BJ (cell line): ENCODE measurements around the gene PODN. TPM values are rescaled to one million over a fixed set of nuclear protein-coding genes. Genes with fewer than 3 reads are reported as not detected.

ENCODE experiments used
- CTCF ChIA-PET: fragments of 350-600 bp; formaldehyde crosslinking; extraction: SDS; loops from one replicate; lab custom pipeline; 2021; ENCODE audit warnings: antibody characterized with exemption, inconsistent platforms; lab: Yijun Ruan, JAX
- POLR2A ChIA-PET: fragments of 300-600 bp; sonication (Branson Sonifier 250); formaldehyde crosslinking; extraction: SDS; loops from one replicate; lab custom pipeline; 2021; ENCODE audit warnings: antibody characterized with exemption; lab: Charles Lee
- DNase-seq: peaks from one replicate; pipeline ENCODE4 v3.0.0-alpha.2; 2011; ENCODE audit warnings: low read depth
- H3K27me3 ChIP-seq: 2 replicates; pipeline ENCODE4 v1.6.0; 2011; ENCODE audit warnings: low read length; ENCODE audit not compliant: control insufficient read depth, insufficient read depth
- H3K36me3 ChIP-seq: 2 replicates; pipeline ENCODE4 v1.5.1; 2011; ENCODE audit warnings: low read length; ENCODE audit not compliant: control insufficient read depth, insufficient read depth
- H3K4me3 ChIP-seq: 2 replicates; pipeline ENCODE4 v1.5.1; 2011; ENCODE audit warnings: low read depth, mild to moderate bottlenecking, control low read depth, low read length
- CTCF ChIP-seq: IDR thresholded peaks from 2 replicates; pipeline ENCODE4 v1.5.1; 2011; ENCODE audit warnings: low read depth, mild to moderate bottlenecking, control low read depth, inconsistent platforms, low read length, moderate library complexity; ENCODE audit not compliant: insufficient read depth
- polyA plus RNA-seq: library from polyadenylated mRNA; depleted of rRNA; stranded (reverse); fragments of >200 nt; gene quantifications from 2 replicates; pipeline ENCODE4 v1.2.3, GENCODE V29; 2011

PODN gene
- polyA plus RNA-seq, 1 experiment, result 107 TPM

DNA sequence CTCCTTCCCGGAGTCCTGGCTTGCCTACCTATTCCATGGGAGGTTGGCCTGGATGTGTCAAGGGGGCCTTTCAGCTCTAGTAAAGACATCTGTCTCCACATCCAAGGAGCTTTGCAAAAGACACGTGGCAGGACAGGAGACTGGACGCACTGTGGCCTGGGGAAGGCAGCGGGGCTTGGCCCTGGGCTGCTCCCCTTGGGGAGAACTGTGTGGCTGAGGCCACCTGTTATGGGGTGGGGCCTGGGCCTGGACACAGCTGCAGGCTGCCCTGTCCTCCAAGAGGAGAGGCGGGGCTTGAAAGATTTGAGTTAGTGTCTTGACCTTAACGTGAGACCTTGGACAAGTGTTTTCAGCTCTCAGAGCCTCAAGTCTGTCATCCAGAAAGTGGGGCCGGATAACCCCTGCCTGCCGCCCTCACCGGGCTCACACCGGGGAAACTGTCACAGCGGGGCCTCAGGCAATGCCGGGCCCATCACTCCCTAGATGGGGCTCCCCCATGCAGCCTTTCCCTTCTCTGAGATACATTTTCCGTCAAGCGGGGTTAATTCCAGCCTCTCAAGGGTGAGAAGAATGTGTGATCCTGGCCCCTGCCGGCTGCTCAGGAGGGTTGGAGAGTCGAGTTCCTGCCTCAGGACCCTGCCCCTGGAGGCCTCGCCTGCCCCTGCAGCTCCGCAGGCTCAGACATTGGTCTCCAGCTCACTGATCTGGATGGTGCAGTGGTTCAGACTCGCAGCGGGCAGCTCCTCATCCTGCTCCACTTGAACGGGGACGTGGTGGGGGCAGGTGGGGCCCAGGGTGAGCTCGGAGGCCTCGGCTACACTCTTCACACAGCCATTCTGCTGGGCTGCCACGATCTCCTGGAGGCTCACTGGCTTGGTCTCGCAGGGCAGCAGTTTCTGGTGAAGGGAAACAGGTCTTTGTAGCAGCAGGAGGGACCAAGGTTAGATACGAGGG lies 25.6 kb downstream of the PODN start:
- ChIA-PET CTCF (interaction anchor here (0.8 kb wide), 1 partner anchor 99 kb away, joined by 3 read pairs; no protein-coding TSS in a partner anchor), POLR2A (no interaction called here)
- H3K4me3 ChIP-seq, result no peak overlapping the region
- no peaks in the 10 kb centered on the region for H3K27me3 ChIP-seq
- no peak for DNase-seq
- peaks cover 40% of the 10 kb centered on the region for H3K36me3 ChIP-seq
- no peak for TF ChIP-seq CTCF

DNA sequence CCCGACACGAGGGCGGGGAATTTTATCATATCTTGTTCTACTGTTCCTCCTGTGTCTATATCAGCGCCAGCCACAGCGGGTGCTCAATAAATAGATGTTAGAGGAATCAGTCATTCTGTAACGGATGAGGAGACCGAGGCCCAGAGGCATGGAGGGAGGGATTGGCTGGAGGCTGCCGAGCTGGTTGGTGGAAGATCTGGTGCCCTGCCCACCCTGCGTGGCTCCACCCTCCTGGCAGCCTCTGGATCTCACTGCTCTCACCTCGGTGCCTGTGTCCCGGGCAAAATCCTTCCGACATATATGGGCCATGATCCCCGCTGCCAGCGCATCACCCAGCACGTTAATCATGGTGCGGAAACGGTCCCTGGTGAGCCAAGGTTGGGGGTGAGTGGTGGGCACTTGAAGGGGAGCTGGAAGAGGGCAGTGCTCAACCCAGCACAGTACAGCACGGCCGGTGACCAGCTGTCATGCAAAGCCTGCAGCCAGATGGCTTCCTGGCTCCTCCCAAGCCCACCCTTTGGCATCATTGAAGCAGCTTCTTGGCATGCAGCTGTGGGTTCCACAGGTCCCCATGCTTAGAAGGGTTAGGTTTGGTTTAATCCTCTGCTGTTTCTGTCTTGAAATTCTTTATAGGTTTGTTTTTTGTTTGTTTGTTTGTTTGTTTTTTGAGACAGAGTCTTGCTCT lies 26.7 kb downstream of the PODN start:
- no peak for DNase-seq
- ChIA-PET CTCF (interaction anchor here (1.7 kb wide), 1 partner anchor 98 kb away, joined by 4 read pairs; no protein-coding TSS in a partner anchor), POLR2A (no interaction called here)
- H3K36me3 ChIP-seq, result peaks cover 30% of the 10 kb centered on the region
- no peak overlapping the region for H3K4me3 ChIP-seq
- no peaks in the 10 kb centered on the region for H3K27me3 ChIP-seq
- TF ChIP-seq CTCF, result no peak

- Histone ChIP-seq H3K4me3 (no peak overlapping the region), H3K36me3 (peaks cover 22% of the 10 kb centered on the region), H3K27me3 (no peaks in the 10 kb centered on the region)
- POLR2A ChIA-PET, result interaction anchor here (0.5 kb wide), 1 partner anchor 276 kb away, joined by 9 read pairs; no protein-coding TSS in a partner anchor
- TF ChIP-seq CTCF, result no peak
- CTCF ChIA-PET, result interaction anchor here (1.7 kb wide), 1 partner anchor 97 kb away, joined by 4 read pairs; no protein-coding TSS in a partner anchor
- no peak for DNase-seq
These were observed 27.6 kb downstream of the PODN start for GRCh38 chr1:53089478-53090226.

- H3K4me3 ChIP-seq, result no peak overlapping the region
- CTCF ChIA-PET, result no interaction called here
- H3K27me3 ChIP-seq, result no peaks in the 10 kb centered on the region
- no peak for TF ChIP-seq CTCF
- POLR2A ChIA-PET, result interaction anchor here (0.5 kb wide), 1 partner anchor 275 kb away, joined by 9 read pairs; no protein-coding TSS in a partner anchor
- DNase-seq, result no peak
- peaks cover 16% of the 10 kb centered on the region for H3K36me3 ChIP-seq
These were observed 28.5 kb downstream of the PODN start for GRCh38 chr1:53090227-53091147.
